GM23248 (cell line): ENCODE measurements around the gene AK2. TPM values are rescaled to one million over a fixed set of nuclear protein-coding genes. Genes with fewer than 3 reads are reported as not detected.

Source experiments
- DNase-seq: peaks from one replicate; pipeline ENCODE4 v3.0.0-alpha.2; 2015
- H2AFZ ChIP-seq: fragments of 200-600 bp; sonication (generic); 2 replicates; pipeline ENCODE4 v1.6.1; 2016; ENCODE audit warnings: antibody characterized with exemption
- H3F3A ChIP-seq: fragments of 200-600 bp; sonication (generic); 2 replicates; pipeline ENCODE4 v1.6.1; 2016; ENCODE audit warnings: mild to moderate bottlenecking, antibody characterized with exemption, mixed run types; ENCODE audit not compliant: insufficient read depth
- H3K27ac ChIP-seq: fragments of 200-600 bp; sonication (generic); 2 replicates; pipeline ENCODE4 v1.5.1; 2016; ENCODE audit warnings: mild to moderate bottlenecking
- H3K27me3 ChIP-seq: fragments of 200-600 bp; sonication (generic); replicated peaks from 2 replicates; pipeline ENCODE4 v1.6.1; 2016; ENCODE audit warnings: mild to moderate bottlenecking; ENCODE audit not compliant: insufficient read depth
- H3K36me3 ChIP-seq: fragments of 200-600 bp; sonication (generic); 2 replicates; pipeline ENCODE4 v1.6.1; 2016; ENCODE audit warnings: low read depth, mild to moderate bottlenecking
- H3K4me1 ChIP-seq: fragments of 200-600 bp; sonication (generic); 2 replicates; pipeline ENCODE4 v1.6.1; 2016; ENCODE audit warnings: mild to moderate bottlenecking; ENCODE audit not compliant: insufficient read depth
- H3K4me2 ChIP-seq: fragments of 200-600 bp; sonication (generic); one replicate; pipeline ENCODE4 v1.6.1; 2016; ENCODE audit warnings: mild to moderate bottlenecking; ENCODE audit not compliant: unreplicated experiment
- H3K4me3 ChIP-seq: fragments of 200-600 bp; sonication (generic); 2 replicates; pipeline ENCODE4 v1.5.1; 2016; ENCODE audit warnings: mild to moderate bottlenecking
- H3K79me2 ChIP-seq: fragments of 200-600 bp; sonication (generic); 2 replicates; pipeline ENCODE4 v1.6.1; 2016; ENCODE audit warnings: mild to moderate bottlenecking; ENCODE audit not compliant: insufficient read depth
- H3K9ac ChIP-seq: fragments of 200-600 bp; sonication (generic); 2 replicates; pipeline ENCODE4 v1.6.1; 2016; ENCODE audit warnings: mild to moderate bottlenecking
- H3K9me2 ChIP-seq: fragments of 200-600 bp; sonication (generic); 2 replicates; pipeline ENCODE4 v1.6.1; 2016; ENCODE audit warnings: mixed run types, mild to moderate bottlenecking, moderate library complexity; ENCODE audit not compliant: insufficient read depth
- H3K9me3 ChIP-seq: fragments of 200-600 bp; sonication (generic); one replicate; pipeline ENCODE4 v1.6.1; 2017; ENCODE audit warnings: low read depth
- H4K20me1 ChIP-seq: fragments of 200-600 bp; sonication (generic); 2 replicates; pipeline ENCODE4 v1.6.0; 2016; ENCODE audit not compliant: insufficient read depth
- EZH2 ChIP-seq: fragments of 200-600 bp; sonication (generic); IDR thresholded peaks from 2 replicates; pipeline ENCODE4 v1.6.1; 2018; ENCODE audit warnings: antibody characterized with exemption, mild to moderate bottlenecking; ENCODE audit not compliant: insufficient read depth, poor library complexity, severe bottlenecking
- EZH2phosphoT487 ChIP-seq: fragments of 200-600 bp; sonication (generic); IDR thresholded peaks from 2 replicates; pipeline ENCODE4 v1.6.1; 2018; ENCODE audit warnings: antibody characterized with exemption, moderate library complexity, mild to moderate bottlenecking, low read depth; ENCODE audit not compliant: insufficient read depth
- WGBS, 2 experiments: methylation state at CpG; one replicate each; pipeline ENCODE4 v1.1.6; 2015 to 2017; ENCODE audit warnings: low lambda C conversion rate in 2 of 2, low coverage in 1 of 2; ENCODE audit errors: missing lambda C conversion rate in 2 of 2; 5-methylcytosine and 5-hydroxymethylcytosine counted together
- in situ Hi-C: fragments of 300-500 bp; cut with MboI; formaldehyde crosslinking; loops from 2 replicates; pipeline ENCODE4 v1.15.0; 2020
- polyA plus RNA-seq: library from polyadenylated mRNA; unstranded; fragments of >200 nt; fragmentation: Nextera tagmentation; extraction: Ambion mirVana; gene quantifications from 2 replicates; pipeline ENCODE4 v1.2.1, GENCODE V29; 2016
- total RNA-seq: library from RNA; depleted of rRNA; stranded (reverse); fragments of >200 nt; shearing (Covaris generic); gene quantifications from 2 replicates; pipeline ENCODE4 v1.2.3, GENCODE V29; 2014

The AK2 gene
- total and polyA plus RNA-seq, 2 experiments from 2014 or later: 134 to 179 TPM

- H3K27me3 ChIP-seq: no peaks in the 10 kb centered on the region
- no peak overlapping the region for H3K27ac ChIP-seq
- H3K4me1 ChIP-seq: peaks cover 16% of the 10 kb centered on the region
- in situ Hi-C loops: no loop called here
- H3K9me3 ChIP-seq: no peaks in the 10 kb centered on the region
- peak overlapping the region; percentile 82 for H2AFZ ChIP-seq
- peak overlapping the region; percentile 78 for H3K4me3 ChIP-seq
- H3K9me2 ChIP-seq: no peaks in the 10 kb centered on the region
- H3K9ac ChIP-seq: peak overlapping the region; percentile 78
- no peak for TF ChIP-seq EZH2
- TF ChIP-seq EZH2phosphoT487: no peak
- no peaks in the 10 kb centered on the region for H4K20me1 ChIP-seq
- no peaks in the 10 kb centered on the region for H3K79me2 ChIP-seq
- WGBS, 2 experiments: 2% methylated on average over 50 to 57 of the region's 58 CpGs
- peak; percentile 63 for DNase-seq
- H3K36me3 ChIP-seq: no peaks in the 10 kb centered on the region
- H3F3A ChIP-seq: peaks cover 16% of the 10 kb centered on the region; the same call in 1 of the 2 replicates
- H3K4me2 ChIP-seq: peak overlapping the region; percentile 91
These were observed 63.8 kb downstream of the AK2 start for GRCh38 chr1:32972814-32973428.

GRCh38 chr1:32971576-32971975 is 65.1 kb downstream of the AK2 start:
- Histone ChIP-seq H3K4me2 (no peak overlapping the region), H3K27me3 (no peaks in the 10 kb centered on the region), H3K4me1 (peaks cover 22% of the 10 kb centered on the region), H4K20me1 (no peaks in the 10 kb centered on the region), H3K4me3 (no peak overlapping the region), H2AFZ (no peak overlapping the region), H3K27ac (no peak overlapping the region), H3K9me3 (no peaks in the 10 kb centered on the region), H3K9ac (no peak overlapping the region), H3F3A (peaks cover 22% of the 10 kb centered on the region; the same call in 1 of the 2 replicates), H3K36me3 (no peaks in the 10 kb centered on the region), H3K9me2 (no peaks in the 10 kb centered on the region), H3K79me2 (no peaks in the 10 kb centered on the region)
- WGBS, 2 experiments: 71 to 76% methylated on average over 3 of the region's 3 CpGs
- in situ Hi-C loops: no loop called here
- no peak for TF ChIP-seq EZH2
- TF ChIP-seq EZH2phosphoT487: no peak
- DNase-seq: no peak

- H3K27me3 ChIP-seq: no peaks in the 10 kb centered on the region
- H3K79me2 ChIP-seq: no peaks in the 10 kb centered on the region
- H3K4me2 ChIP-seq: no peak overlapping the region
- in situ Hi-C loops: no loop called here
- DNase-seq: no peak
- H3K9ac ChIP-seq: no peak overlapping the region
- no peak overlapping the region for H3K27ac ChIP-seq
- H2AFZ ChIP-seq: no peak overlapping the region
- no peak for TF ChIP-seq EZH2phosphoT487
- TF ChIP-seq EZH2: no peak
- no peaks in the 10 kb centered on the region for H3K36me3 ChIP-seq
- H4K20me1 ChIP-seq: no peaks in the 10 kb centered on the region
- peaks cover 22% of the 10 kb centered on the region for H3K4me1 ChIP-seq
- no peaks in the 10 kb centered on the region for H3K9me3 ChIP-seq
- no peak overlapping the region for H3K4me3 ChIP-seq
- WGBS, 2 experiments: 100% methylated on average over 1 of the region's 1 CpG
- peaks cover 22% of the 10 kb centered on the region; the same call in 1 of the 2 replicates for H3F3A ChIP-seq
- H3K9me2 ChIP-seq: no peaks in the 10 kb centered on the region
These were observed 65.5 kb downstream of the AK2 start for GRCh38 chr1:32971156-32971555.

- H3K79me2 ChIP-seq: no peaks in the 10 kb centered on the region
- peaks cover 22% of the 10 kb centered on the region for H3K4me1 ChIP-seq
- H3K9me3 ChIP-seq: no peaks in the 10 kb centered on the region
- no peaks in the 10 kb centered on the region for H4K20me1 ChIP-seq
- H3F3A ChIP-seq: peaks cover 22% of the 10 kb centered on the region; the same call in 1 of the 2 replicates
- TF ChIP-seq EZH2 (no peak), EZH2phosphoT487 (no peak)
- H3K36me3 ChIP-seq: no peaks in the 10 kb centered on the region
- H2AFZ ChIP-seq: no peak overlapping the region
- DNase-seq: no peak
- no peaks in the 10 kb centered on the region for H3K27me3 ChIP-seq
- no peak overlapping the region for H3K9ac ChIP-seq
- H3K4me3 ChIP-seq: no peak overlapping the region
- in situ Hi-C loops: no loop called here
- no peak overlapping the region for H3K27ac ChIP-seq
- H3K9me2 ChIP-seq: no peaks in the 10 kb centered on the region
- H3K4me2 ChIP-seq: no peak overlapping the region
These were observed 67.1 kb downstream of the AK2 start for GRCh38 chr1:32969566-32969965.
